SK-N-MC (cell line): ENCODE results near the gene CARMIL1.

Source experiments
- EZH2 ChIP-seq: fragments of 200-600 bp; sonication (generic); IDR thresholded peaks from one replicate; pipeline ENCODE4 v1.6.1; 2017; ENCODE audit warnings: antibody characterized with exemption
- FOXP2 ChIP-seq: optimal IDR thresholded peaks from 2 replicates; pipeline ENCODE3; 2011; ENCODE audit warnings: mild to moderate bottlenecking, moderate library complexity; ENCODE audit not compliant: insufficient read depth; ENCODE audit errors: extremely low read length, control extremely low read depth

GRCh38 chr6:25669413-25669812, 390.2 kb downstream of the CARMIL1 start:
- TF ChIP-seq FOXP2 (no peak), EZH2 (no peak)
